ENCODE measurements around the gene F5.

F5 gene

DNA sequence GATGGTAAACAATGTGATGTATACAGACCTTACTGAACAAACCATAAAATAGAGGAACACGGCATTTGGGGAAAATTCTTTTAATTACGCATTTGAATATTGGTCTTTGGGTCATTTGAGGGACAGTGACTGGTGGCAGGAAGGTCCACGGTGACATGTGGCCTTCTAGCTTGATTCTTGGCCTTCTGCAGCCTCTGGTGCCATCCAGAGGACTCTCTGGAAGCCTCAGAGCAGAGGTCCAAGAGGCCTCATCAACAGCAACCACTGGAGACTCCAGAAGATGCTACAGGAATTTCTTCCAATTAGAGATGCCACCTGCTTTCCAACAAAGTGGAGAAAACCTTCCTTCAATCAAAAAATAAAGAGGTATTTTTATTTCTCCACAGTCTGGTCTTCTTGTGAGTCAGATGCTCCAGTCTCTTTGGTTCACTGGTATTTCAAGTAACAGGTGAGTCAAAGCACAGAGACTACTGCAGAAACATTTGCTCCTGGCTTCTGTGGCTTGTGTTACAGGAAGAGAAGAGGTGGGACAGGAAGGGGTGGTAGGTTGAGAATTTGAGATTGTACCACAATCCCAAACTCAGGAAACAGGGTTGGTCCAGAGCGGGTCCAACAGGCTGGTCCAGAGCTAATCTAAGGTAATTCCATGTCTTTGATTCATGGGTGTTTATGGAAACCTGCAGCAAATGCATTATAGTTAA lies 2.7 kb upstream of the F5 start:
- H3K4me3 ChIP-seq (ENCODE audit: low read depth, low read length), result no peak overlapping the region
- TF ChIP-seq, protein P1, sequence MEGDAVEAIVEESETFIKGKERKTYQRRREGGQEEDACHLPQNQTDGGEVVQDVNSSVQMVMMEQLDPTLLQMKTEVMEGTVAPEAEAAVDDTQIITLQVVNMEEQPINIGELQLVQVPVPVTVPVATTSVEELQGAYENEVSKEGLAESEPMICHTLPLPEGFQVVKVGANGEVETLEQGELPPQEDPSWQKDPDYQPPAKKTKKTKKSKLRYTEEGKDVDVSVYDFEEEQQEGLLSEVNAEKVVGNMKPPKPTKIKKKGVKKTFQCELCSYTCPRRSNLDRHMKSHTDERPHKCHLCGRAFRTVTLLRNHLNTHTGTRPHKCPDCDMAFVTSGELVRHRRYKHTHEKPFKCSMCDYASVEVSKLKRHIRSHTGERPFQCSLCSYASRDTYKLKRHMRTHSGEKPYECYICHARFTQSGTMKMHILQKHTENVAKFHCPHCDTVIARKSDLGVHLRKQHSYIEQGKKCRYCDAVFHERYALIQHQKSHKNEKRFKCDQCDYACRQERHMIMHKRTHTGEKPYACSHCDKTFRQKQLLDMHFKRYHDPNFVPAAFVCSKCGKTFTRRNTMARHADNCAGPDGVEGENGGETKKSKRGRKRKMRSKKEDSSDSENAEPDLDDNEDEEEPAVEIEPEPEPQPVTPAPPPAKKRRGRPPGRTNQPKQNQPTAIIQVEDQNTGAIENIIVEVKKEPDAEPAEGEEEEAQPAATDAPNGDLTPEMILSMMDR (IDR thresholded peaks at IDR 0.05; ENCODE audit: low read depth, low read length, missing control alignments), result no peak
- no peak for DNase-seq (ENCODE audit: low read depth)

DNA sequence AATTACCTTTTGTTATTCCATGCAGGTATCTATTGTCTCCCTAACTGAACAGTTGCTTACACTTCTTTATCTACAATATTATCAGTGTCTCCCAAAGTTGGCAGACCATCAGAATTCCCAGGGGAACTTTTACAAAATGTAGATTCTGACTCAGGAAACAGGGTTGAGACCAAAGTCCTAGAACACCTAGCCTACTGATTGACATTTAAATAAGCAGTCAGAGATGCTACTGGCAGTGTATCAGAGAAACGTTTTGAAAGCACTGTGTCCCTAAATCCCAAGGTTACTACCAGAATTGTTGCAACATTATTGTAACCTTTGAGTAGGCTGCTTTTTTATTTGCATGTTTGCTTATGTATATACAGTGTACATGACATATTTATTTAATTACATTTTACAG lies 1.8 kb upstream of the F5 start:
- TF ChIP-seq, protein P1 (IDR thresholded peaks at IDR 0.05; ENCODE audit: low read depth, low read length, missing control alignments), result no peak
- no peak overlapping the region for H3K4me3 ChIP-seq (ENCODE audit: low read depth, low read length)
- DNase-seq (ENCODE audit: low read depth), result no peak

DNA sequence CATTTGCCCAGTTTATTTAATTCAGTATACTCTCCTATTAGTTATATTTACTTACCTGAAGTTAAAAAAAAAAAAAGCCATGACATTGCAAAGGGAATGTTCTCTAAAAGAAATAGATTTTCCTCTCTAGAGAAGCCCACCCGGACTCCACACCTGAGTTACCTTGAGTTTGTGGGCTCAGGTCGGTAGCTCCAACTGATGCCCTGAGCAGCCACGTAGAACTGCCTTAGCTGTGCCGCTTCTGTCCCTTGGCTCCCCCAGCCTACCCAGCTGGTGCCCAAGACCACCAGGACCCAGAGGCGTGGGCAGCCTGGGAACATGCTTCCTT lies 250 bp downstream of the F5 start:
- TF ChIP-seq, protein P1 (IDR thresholded peaks at IDR 0.05; ENCODE audit: low read depth, low read length, missing control alignments), result no peak
- H3K4me3 ChIP-seq (ENCODE audit: low read depth, low read length), result no peak overlapping the region
- no peak for DNase-seq (ENCODE audit: low read depth)

DNA sequence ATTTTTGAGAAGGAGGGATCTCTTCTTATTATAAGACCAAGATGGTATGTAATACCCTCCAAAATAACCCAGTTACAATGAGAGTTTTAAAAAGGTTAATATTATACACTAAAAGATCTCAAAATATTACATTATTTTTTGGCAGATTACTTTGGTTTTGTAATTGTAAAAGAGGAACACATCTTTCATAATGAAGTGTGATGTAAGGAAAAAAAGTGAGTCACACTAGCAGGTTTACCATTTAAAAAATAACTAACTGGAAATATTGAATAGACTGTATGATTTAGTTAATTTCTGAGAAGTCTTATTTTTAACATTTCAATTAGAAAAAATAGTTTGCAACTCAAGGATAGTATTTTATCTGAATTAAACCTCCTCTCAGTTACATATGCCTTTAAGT lies 1.1 kb downstream of the F5 start:
- H3K4me3 ChIP-seq (ENCODE audit: low read depth, low read length), result no peak overlapping the region
- TF ChIP-seq, protein P1 (IDR thresholded peaks at IDR 0.05; ENCODE audit: low read depth, low read length, missing control alignments), result no peak
- no peak for DNase-seq (ENCODE audit: low read depth)

DNA sequence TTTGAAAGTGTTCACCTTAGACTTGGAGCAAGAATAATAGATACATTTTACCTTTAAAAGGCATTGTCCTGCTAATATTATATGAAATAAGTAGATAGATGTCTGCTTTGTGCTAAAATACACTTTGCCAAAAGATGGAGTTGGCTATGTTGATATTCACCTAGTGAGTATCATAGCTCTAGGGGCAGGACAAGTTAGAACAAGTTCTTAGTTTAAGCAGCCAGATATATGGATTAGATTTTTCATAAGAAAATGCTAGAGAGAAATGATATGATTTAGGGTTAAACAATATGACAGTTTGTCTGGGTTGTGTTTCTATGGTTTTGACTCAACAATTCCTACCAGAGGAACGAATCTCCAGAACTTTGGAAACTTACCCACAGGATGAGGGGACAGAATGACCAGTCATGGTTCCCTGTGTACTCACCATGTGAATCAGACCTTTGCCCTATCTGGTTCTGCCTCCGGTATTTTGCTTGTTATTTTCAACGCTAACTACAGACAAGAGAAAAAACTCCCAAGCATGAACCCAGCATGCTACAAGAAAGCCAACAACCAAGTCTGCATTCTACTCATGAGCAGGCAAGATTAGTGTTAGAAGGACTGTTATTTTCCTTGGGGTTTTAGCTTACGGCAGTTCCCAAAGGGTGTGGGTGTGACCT lies 1.7 kb downstream of the F5 start:
- no peak overlapping the region for H3K4me3 ChIP-seq (ENCODE audit: low read depth, low read length)
- TF ChIP-seq, protein P1 (IDR thresholded peaks at IDR 0.05; ENCODE audit: low read depth, low read length, missing control alignments), result no peak
- DNase-seq (ENCODE audit: low read depth), result no peak

DNA sequence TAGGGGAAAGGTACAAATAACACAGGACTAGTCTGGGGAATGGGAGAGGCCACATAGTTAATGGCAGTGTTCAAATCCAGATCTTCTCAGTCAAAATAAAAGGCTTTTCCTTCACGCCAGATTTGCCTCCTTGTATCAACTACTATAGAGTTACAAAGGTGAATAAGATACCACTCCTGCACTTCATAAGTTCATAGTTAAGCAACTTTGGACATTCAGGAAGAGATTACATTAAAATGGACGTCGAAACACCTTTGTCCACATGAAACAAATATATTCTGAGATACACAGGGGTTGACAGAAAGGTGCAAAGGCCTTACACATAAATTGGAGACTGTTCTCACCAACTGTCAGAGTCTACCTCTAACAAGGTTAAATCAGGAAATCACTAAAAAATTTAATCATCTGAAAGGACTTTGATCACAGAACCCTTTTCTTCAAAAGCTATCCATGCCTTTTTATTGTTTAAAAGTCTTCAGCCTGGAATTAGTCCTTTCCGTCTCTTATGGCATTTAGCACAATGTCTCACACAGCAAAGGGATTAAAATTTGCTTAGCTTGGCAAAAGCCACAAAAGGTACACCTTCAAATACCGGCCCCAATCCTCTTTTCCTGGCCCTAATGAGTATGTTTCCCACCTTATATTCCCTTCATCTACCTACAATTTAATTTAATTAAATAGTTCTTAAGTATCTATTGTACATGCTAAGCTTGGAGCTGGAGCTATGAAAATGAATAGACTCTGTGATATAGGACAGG lies 8.1 kb downstream of the F5 start:
- TF ChIP-seq, protein P1 (IDR thresholded peaks at IDR 0.05; ENCODE audit: low read depth, low read length, missing control alignments), result no peak

More for the DNA sequence above, 8.1 kb downstream of the F5 start:
- H3K4me3 ChIP-seq (ENCODE audit: low read depth, low read length), result no peak overlapping the region
- no peak for DNase-seq (ENCODE audit: low read depth)

All from GM12864 (cell line).